HG02840 (cell line): ENCODE measurements around the gene NOP53.
"Not testable (repeated sequence)": the region's sequence is repeated elsewhere in the genome, so short reads cannot be mapped to it uniquely, and the experiment has no call there.

Experiments
- ATAC-seq: cut with Tn5 transposase; IDR thresholded peaks from one replicate; pipeline ENCODE4 v1.9.1; 2021; ENCODE audit warnings: mild to moderate bottlenecking, moderate library complexity, moderate number of reproducible peaks; ENCODE audit not compliant: unreplicated experiment, low FRiP score

NOP53 gene

GRCh38 chr19:47752440-47753211, 7.3 kb downstream of the NOP53 start:
- no peak for ATAC-seq

GRCh38 chr19:47754206-47755064, 9.1 kb downstream of the NOP53 start:
- no peak for ATAC-seq

- no peak for ATAC-seq
Observed at GRCh38 chr19:47755065-47755761, 9.9 kb downstream of the NOP53 start.

GRCh38 chr19:47755762-47756626, 10.6 kb downstream of the NOP53 start:
- no peak for ATAC-seq

- ATAC-seq: no peak
Observed at GRCh38 chr19:47756627-47756929, 11.2 kb downstream of the NOP53 start.

GRCh38 chr19:47756953-47757608, 11.7 kb downstream of the NOP53 start:
- ATAC-seq: no peak

GRCh38 chr19:47757617-47758442, 12.5 kb downstream of the NOP53 start:
- ATAC-seq: no peak

- no peak for ATAC-seq
Observed at GRCh38 chr19:47758443-47758804, 13.1 kb downstream of the NOP53 start.

GRCh38 chr19:47760632-47760999, 15.3 kb downstream of the NOP53 start:
- no peak for ATAC-seq

GRCh38 chr19:47761566-47761965, 16.2 kb downstream of the NOP53 start:
- ATAC-seq: no peak

- ATAC-seq: no peak
Observed at GRCh38 chr19:47762151-47762550, 16.8 kb downstream of the NOP53 start.

GRCh38 chr19:47762615-47763308, 17.4 kb downstream of the NOP53 start:
- ATAC-seq: no peak

GRCh38 chr19:47764705-47765104, 19.4 kb downstream of the NOP53 start:
- ATAC-seq: not testable (repeated sequence)

GRCh38 chr19:47765523-47766358, 20.4 kb downstream of the NOP53 start:
- ATAC-seq: no peak

- ATAC-seq: no peak
Observed at GRCh38 chr19:47766359-47766620, 20.9 kb downstream of the NOP53 start.

GRCh38 chr19:47766670-47767069, 21.3 kb downstream of the NOP53 start:
- no peak for ATAC-seq

GRCh38 chr19:47767349-47767748, 22.0 kb downstream of the NOP53 start:
- no peak for ATAC-seq

- ATAC-seq: no peak
Observed at GRCh38 chr19:47768604-47769003, 23.3 kb downstream of the NOP53 start.
